Tibial nerve (tissue), 4 donors: ENCODE measurements around the gene NKX1-2.

ENCODE experiments used
- EP300 ChIP-seq, 2 donors: sonication (generic); formaldehyde crosslinking; IDR thresholded peaks; one replicate each; pipeline ENCODE4 v1.6.1; 2017; ENCODE audit warnings: antibody characterized with exemption in 2 of 2, mild to moderate bottlenecking in 1 of 2
- POLR2A ChIP-seq, 2 donors: fragments of 450-650 bp; IDR thresholded peaks; one replicate each; pipeline ENCODE4 v1.6.1; 2017; ENCODE audit warnings: antibody characterized with exemption in 2 of 2, mild to moderate bottlenecking in 2 of 2, moderate library complexity in 2 of 2
- TF ChIP-seq, protein P1 (sequence below), 5 experiments: fragments of 200-600 bp in 3 of 5; fragments of 450-650 bp in 2 of 5; sonication (generic) in 3 of 5; IDR thresholded peaks; one replicate each; pipeline ENCODE4 v1.5.1; 2016 to 2019; ENCODE audit warnings: antibody characterized with exemption in 5 of 5, mild to moderate bottlenecking in 3 of 5, moderate library complexity in 2 of 5

DNA sequence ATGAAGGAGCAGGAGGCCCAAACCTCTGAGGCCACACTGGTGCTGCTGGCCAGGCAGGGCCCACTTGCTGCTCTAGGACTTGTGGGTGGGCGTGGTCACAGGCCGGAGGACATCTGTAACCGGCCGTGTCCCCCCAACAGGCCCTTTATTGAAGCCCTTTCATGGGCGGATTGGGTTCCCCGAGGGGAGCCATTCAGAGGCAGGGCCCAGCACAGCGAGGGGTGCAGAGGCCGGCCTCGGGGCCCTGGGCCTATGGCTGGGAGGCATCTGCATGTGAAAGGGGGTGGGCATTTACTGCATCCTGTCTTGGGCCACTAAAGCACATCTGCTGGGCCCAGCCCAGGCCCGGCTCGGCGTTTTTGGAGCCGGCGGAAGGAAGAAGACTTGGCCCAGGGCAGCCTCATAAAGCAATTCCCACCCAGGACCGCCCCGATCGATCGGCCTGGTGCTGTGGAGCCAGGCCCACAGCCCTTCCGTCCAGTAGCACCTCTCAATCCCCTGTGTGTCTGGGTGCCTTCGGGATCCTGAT, 20.2 kb upstream of the NKX1-2 start:
- no peak for TF ChIP-seq EP300 (IDR thresholded peaks at IDR 0.05)
- TF ChIP-seq, protein P1, sequence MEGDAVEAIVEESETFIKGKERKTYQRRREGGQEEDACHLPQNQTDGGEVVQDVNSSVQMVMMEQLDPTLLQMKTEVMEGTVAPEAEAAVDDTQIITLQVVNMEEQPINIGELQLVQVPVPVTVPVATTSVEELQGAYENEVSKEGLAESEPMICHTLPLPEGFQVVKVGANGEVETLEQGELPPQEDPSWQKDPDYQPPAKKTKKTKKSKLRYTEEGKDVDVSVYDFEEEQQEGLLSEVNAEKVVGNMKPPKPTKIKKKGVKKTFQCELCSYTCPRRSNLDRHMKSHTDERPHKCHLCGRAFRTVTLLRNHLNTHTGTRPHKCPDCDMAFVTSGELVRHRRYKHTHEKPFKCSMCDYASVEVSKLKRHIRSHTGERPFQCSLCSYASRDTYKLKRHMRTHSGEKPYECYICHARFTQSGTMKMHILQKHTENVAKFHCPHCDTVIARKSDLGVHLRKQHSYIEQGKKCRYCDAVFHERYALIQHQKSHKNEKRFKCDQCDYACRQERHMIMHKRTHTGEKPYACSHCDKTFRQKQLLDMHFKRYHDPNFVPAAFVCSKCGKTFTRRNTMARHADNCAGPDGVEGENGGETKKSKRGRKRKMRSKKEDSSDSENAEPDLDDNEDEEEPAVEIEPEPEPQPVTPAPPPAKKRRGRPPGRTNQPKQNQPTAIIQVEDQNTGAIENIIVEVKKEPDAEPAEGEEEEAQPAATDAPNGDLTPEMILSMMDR (IDR thresholded peaks at IDR 0.05) = no peak
- no peak for TF ChIP-seq POLR2A (IDR thresholded peaks at IDR 0.05)
